Colonic mucosa (tissue), 4 donors: ENCODE measurements around the gene HIVEP1. TPM values are rescaled to one million over a fixed set of nuclear protein-coding genes. Genes with fewer than 3 reads are reported as not detected.

Experiments used
- DNase-seq: peaks from one replicate; pipeline ENCODE4 v3.0.0-alpha.2; 2020
- H3K27ac ChIP-seq: fragments of 200-600 bp; one replicate; pipeline ENCODE4 v1.8.0; 2021
- H3K27me3 ChIP-seq: fragments of 200-600 bp; one replicate; pipeline ENCODE4 v1.8.0; 2021
- H3K36me3 ChIP-seq: fragments of 200-600 bp; one replicate; pipeline ENCODE4 v1.8.0; 2021
- H3K4me1 ChIP-seq: fragments of 200-600 bp; one replicate; pipeline ENCODE4 v1.8.0; 2021; ENCODE audit warnings: mild to moderate bottlenecking
- H3K4me3 ChIP-seq: fragments of 200-600 bp; one replicate; pipeline ENCODE4 v1.8.0; 2021
- H3K9ac ChIP-seq, 2 donors: one replicate each; pipeline ENCODE4 v1.7.0; 2013; ENCODE audit warnings: control low read depth in 2 of 2, low read depth in 2 of 2, low read length in 2 of 2
- H3K9me3 ChIP-seq: fragments of 200-600 bp; one replicate; pipeline ENCODE4 v1.8.0; 2021
- CTCF ChIP-seq: fragments of 200-600 bp; IDR thresholded peaks from one replicate; pipeline ENCODE4 v1.8.0; 2022; ENCODE audit warnings: antibody characterized with exemption, mild to moderate bottlenecking
- intact Hi-C: fragments of 100-400 bp; cut with DNase I; formaldehyde crosslinking; loops from one replicate; pipeline ENCODE4 v1.14.1; 2022
- total RNA-seq, 2 donors: library from RNA; stranded (reverse); fragmentation: NEBNext Ultra II Directional in 1 of 2; extraction: Animal tissue kit (Norgen Biotek cat#: 25700) in 1 of 2; gene quantifications; one replicate each; pipeline ENCODE4 v1.2.1, GENCODE V29; 2021
- donor health status: healthy.
- donor health status: DM: no; HTN: no; CAD: no.
- donor health status: DM: no; HTN: no; CAD: no.

HIVEP1 gene
- total RNA-seq, 2 donors from 2014 or later: 22.2 to 27.9 TPM

GRCh38 chr6:12200015-12200564, 188.0 kb downstream of the HIVEP1 start:
- Histone ChIP-seq H3K36me3 (no peaks in the 10 kb centered on the region), H3K9ac (no peak overlapping the region), H3K9me3 (no peaks in the 10 kb centered on the region), H3K4me3 (no peak overlapping the region), H3K4me1 (no peaks in the 10 kb centered on the region), H3K27ac (no peak overlapping the region), H3K27me3 (no peaks in the 10 kb centered on the region)
- intact Hi-C loops: no loop called here
- DNase-seq: no peak
- no peak for TF ChIP-seq CTCF

- H3K4me3 ChIP-seq: no peak overlapping the region
- H3K27ac ChIP-seq: no peak overlapping the region
- intact Hi-C loops: no loop called here
- no peak overlapping the region for H3K9ac ChIP-seq
- H3K36me3 ChIP-seq: no peaks in the 10 kb centered on the region
- H3K27me3 ChIP-seq: no peaks in the 10 kb centered on the region
- no peaks in the 10 kb centered on the region for H3K9me3 ChIP-seq
- TF ChIP-seq CTCF: no peak
- no peak for DNase-seq
- H3K4me1 ChIP-seq: no peaks in the 10 kb centered on the region
Measured at GRCh38 chr6:12200761-12201160, 188.6 kb downstream of the HIVEP1 start.

GRCh38 chr6:12203001-12203400, 190.9 kb downstream of the HIVEP1 start:
- no peak for TF ChIP-seq CTCF
- Histone ChIP-seq H3K27ac (no peak overlapping the region), H3K4me3 (no peak overlapping the region), H3K4me1 (no peaks in the 10 kb centered on the region), H3K36me3 (no peaks in the 10 kb centered on the region), H3K9ac (no peak overlapping the region), H3K27me3 (no peaks in the 10 kb centered on the region), H3K9me3 (no peaks in the 10 kb centered on the region)
- no peak for DNase-seq
- intact Hi-C loops: no loop called here

GRCh38 chr6:12208190-12208589, 196.1 kb downstream of the HIVEP1 start:
- TF ChIP-seq CTCF: no peak
- Histone ChIP-seq H3K4me3 (no peak overlapping the region), H3K9me3 (no peaks in the 10 kb centered on the region), H3K9ac (no peak overlapping the region), H3K36me3 (no peaks in the 10 kb centered on the region), H3K4me1 (no peaks in the 10 kb centered on the region), H3K27ac (no peak overlapping the region), H3K27me3 (no peaks in the 10 kb centered on the region)
- intact Hi-C loops: no loop called here
- DNase-seq: no peak

- Histone ChIP-seq H3K27me3 (no peaks in the 10 kb centered on the region), H3K4me3 (no peak overlapping the region), H3K36me3 (no peaks in the 10 kb centered on the region), H3K4me1 (no peaks in the 10 kb centered on the region), H3K9me3 (no peaks in the 10 kb centered on the region), H3K27ac (no peak overlapping the region), H3K9ac (no peak overlapping the region)
- DNase-seq: no peak
- intact Hi-C loops: no loop called here
- TF ChIP-seq CTCF: no peak
Measured at GRCh38 chr6:12208673-12209072, 196.6 kb downstream of the HIVEP1 start.

Other genes with a start within 250 kb of the HIVEP1 start
- gene ADTRP, start 233.5 kb upstream of the HIVEP1 start, total RNA-seq: 10 to 100 TPM; 56.6 to 79.9 TPM